Measurements from ENCODE around the gene FLRT1.

Gene FLRT1

DNA sequence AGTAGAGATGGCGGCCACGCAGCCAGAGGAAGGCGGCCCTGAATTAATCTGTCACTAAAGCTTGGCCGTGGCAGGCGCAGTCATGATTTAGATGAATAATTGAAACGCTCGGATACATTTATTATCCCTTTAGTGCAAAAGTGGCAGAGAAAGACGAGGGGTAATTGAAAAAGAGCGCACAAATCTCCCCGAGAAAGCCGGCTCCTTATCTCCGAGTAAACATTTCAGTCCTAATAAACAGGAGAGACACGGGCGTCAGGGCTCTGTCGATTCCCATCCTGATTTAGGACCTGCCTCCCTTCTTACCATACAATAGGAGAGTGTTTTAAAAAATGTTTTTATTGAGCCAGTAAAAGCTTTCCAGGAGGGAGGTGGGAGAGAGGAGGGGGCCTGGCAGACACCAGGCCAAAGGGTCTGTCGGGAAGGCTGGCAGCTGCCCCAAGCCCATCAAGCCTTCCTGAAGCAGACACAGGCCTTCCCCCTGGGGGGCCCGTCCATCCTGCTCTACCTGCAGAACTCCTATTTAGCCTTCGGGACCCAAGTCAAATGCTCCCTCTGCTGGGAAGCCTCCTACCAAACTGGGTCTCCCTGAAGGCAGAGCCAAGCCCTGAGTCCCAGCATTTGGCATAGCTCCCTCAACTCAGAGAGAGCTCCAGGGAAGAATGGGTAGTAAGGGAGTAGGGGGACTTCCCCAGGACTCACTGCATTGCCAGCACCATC, 26.7 kb upstream of the FLRT1 start:
- Histone ChIP-seq H3K27me3 (ENCODE audit: insufficient read depth, poor library complexity, severe bottlenecking) (no peaks in the 10 kb centered on the region), H3K4me3 (replicated peaks; ENCODE audit: insufficient read depth, low read length) (no peak overlapping the region), H3K27ac (replicated peaks) (no peak overlapping the region)
- TF ChIP-seq, protein P1, sequence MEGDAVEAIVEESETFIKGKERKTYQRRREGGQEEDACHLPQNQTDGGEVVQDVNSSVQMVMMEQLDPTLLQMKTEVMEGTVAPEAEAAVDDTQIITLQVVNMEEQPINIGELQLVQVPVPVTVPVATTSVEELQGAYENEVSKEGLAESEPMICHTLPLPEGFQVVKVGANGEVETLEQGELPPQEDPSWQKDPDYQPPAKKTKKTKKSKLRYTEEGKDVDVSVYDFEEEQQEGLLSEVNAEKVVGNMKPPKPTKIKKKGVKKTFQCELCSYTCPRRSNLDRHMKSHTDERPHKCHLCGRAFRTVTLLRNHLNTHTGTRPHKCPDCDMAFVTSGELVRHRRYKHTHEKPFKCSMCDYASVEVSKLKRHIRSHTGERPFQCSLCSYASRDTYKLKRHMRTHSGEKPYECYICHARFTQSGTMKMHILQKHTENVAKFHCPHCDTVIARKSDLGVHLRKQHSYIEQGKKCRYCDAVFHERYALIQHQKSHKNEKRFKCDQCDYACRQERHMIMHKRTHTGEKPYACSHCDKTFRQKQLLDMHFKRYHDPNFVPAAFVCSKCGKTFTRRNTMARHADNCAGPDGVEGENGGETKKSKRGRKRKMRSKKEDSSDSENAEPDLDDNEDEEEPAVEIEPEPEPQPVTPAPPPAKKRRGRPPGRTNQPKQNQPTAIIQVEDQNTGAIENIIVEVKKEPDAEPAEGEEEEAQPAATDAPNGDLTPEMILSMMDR (IDR thresholded peaks at IDR 0.05; ENCODE audit: insufficient read depth, low read length) = no peak
- TF ChIP-seq GABPA (IDR thresholded peaks at IDR 0.05; ENCODE audit: low read depth) (no peak), POLR2AphosphoS5 (IDR thresholded peaks at IDR 0.05; ENCODE audit: low read depth) (no peak), SPI1 (IDR thresholded peaks at IDR 0.05; ENCODE audit: borderline replicate concordance, low read depth) (no peak), REST (IDR thresholded peaks at IDR 0.05; ENCODE audit: insufficient replicate concordance, low read depth) (no peak)
- DNase-seq (ENCODE audit: low read depth in 1 of 2, low spot score in 1 of 2) = no peak

DNA sequence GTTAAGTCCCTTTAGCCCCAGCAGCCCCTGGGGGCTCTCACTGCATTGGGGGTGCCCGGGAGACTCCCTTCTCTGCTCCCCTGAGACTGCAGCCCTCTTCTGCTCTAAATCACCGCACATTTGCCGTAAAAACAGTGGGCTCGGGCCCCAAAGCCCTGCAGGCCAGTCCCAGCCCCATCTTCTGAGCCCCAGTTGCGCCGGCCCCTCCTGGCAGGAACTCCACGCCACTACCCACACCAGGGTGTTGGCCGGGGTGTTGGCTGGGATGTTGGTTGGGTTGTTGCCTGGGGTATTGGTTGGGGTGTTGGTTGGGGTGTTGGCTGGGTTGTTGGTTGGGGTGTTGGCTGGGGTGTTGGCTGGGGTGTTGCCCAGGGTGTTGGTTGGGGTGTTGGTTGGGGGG, 26.0 kb upstream of the FLRT1 start:
- no peak overlapping the region for H3K4me3 ChIP-seq (replicated peaks; ENCODE audit: insufficient read depth, low read length)
- H3K27me3 ChIP-seq (ENCODE audit: insufficient read depth, poor library complexity, severe bottlenecking) = no peaks in the 10 kb centered on the region
- H3K27ac ChIP-seq (replicated peaks) = no peak overlapping the region
- no peak for DNase-seq (ENCODE audit: low read depth in 1 of 2, low spot score in 1 of 2)
- TF ChIP-seq GABPA (IDR thresholded peaks at IDR 0.05; ENCODE audit: low read depth) (no peak), REST (IDR thresholded peaks at IDR 0.05; ENCODE audit: insufficient replicate concordance, low read depth) (no peak), POLR2AphosphoS5 (IDR thresholded peaks at IDR 0.05; ENCODE audit: low read depth) (no peak)
- TF ChIP-seq, protein P1 (IDR thresholded peaks at IDR 0.05; ENCODE audit: insufficient read depth, low read length) = no peak

GRCh38 chr11:64010783-64011182, 24.9 kb upstream of the FLRT1 start:
- H3K27me3 ChIP-seq (ENCODE audit: insufficient read depth, poor library complexity, severe bottlenecking) = no peaks in the 10 kb centered on the region
- TF ChIP-seq, protein P1 (IDR thresholded peaks at IDR 0.05; ENCODE audit: insufficient read depth, low read length) = no peak
- TF ChIP-seq REST (IDR thresholded peaks at IDR 0.05; ENCODE audit: insufficient replicate concordance, low read depth) (no peak), POLR2AphosphoS5 (IDR thresholded peaks at IDR 0.05; ENCODE audit: low read depth) (no peak), SPI1 (IDR thresholded peaks at IDR 0.05; ENCODE audit: borderline replicate concordance, low read depth) (no peak)
- no peak for DNase-seq (ENCODE audit: low read depth in 1 of 2, low spot score in 1 of 2)
- H3K27ac ChIP-seq (replicated peaks) = no peak overlapping the region
- no peak overlapping the region for H3K4me3 ChIP-seq (replicated peaks; ENCODE audit: insufficient read depth, low read length)
